ENCODE results near the gene ANO2.

The ANO2 gene

DNA sequence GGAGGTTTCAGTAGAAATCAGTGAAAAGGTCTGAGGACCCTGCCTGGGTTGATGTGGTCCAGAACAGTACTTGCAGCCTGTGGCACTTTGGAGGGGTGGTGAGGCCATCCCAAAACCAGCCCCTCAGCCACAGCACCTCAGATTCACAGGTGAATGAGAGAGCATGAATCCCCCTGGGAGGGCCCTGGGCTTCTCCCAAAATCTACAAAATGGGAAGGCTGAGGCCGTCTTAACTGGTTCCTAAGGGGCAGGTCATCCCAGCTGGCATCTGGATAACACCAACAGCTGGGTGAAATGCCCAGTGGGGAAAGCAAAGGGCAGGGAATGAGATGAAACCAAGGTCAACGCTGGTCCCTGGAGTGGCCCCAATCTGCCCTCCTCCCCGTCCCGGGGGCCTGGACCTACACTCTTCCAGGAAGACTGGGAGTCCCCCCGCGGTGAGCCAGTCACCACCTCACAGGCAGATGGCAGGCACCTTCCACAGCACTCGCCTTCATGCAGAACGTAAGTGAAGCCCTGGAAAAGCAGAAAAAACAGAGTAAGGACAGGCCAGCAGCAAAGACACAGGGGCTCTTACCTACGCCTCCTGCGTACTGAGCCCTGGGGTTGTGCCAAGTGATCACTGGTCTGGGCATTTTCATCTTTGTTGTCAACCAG, 26.3 kb upstream of the ANO2 start:
- ATAC-seq = no peak
- no peak for TF ChIP-seq BACH2 (CRISPR knock-in tag; IDR thresholded peaks at IDR 0.05; ENCODE audit: borderline replicate concordance)
- TF ChIP-seq TCF4 (CRISPR knock-in tag; IDR thresholded peaks at IDR 0.05; ENCODE audit: borderline replicate concordance) = no peak
- TF ChIP-seq SNAI2 (CRISPR knock-in tag; IDR thresholded peaks at IDR 0.05) = no peak
- TF ChIP-seq PPARA (CRISPR knock-in tag; IDR thresholded peaks at IDR 0.05; ENCODE audit: borderline replicate concordance) = no peak
- no peak for TF ChIP-seq GLIS3 (CRISPR knock-in tag; IDR thresholded peaks at IDR 0.05)
- TF ChIP-seq ARNTL (CRISPR knock-in tag; IDR thresholded peaks at IDR 0.05; ENCODE audit: borderline replicate concordance, low read depth) = no peak
- TF ChIP-seq ZNF70 (CRISPR knock-in tag; IDR thresholded peaks at IDR 0.05) = no peak
- no peak for TF ChIP-seq OSR1 (CRISPR knock-in tag; IDR thresholded peaks at IDR 0.05)
- TF ChIP-seq, protein P1, sequence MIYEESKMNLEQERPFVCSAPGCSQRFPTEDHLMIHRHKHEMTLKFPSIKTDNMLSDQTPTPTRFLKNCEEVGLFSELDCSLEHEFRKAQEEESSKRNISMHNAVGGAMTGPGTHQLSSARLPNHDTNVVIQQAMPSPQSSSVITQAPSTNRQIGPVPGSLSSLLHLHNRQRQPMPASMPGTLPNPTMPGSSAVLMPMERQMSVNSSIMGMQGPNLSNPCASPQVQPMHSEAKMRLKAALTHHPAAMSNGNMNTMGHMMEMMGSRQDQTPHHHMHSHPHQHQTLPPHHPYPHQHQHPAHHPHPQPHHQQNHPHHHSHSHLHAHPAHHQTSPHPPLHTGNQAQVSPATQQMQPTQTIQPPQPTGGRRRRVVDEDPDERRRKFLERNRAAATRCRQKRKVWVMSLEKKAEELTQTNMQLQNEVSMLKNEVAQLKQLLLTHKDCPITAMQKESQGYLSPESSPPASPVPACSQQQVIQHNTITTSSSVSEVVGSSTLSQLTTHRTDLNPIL (CRISPR knock-in tag; IDR thresholded peaks at IDR 0.05; ENCODE audit: low read depth) = no peak
- no peak for TF ChIP-seq RARB (CRISPR knock-in tag; IDR thresholded peaks at IDR 0.05)
- TF ChIP-seq, protein P2, sequence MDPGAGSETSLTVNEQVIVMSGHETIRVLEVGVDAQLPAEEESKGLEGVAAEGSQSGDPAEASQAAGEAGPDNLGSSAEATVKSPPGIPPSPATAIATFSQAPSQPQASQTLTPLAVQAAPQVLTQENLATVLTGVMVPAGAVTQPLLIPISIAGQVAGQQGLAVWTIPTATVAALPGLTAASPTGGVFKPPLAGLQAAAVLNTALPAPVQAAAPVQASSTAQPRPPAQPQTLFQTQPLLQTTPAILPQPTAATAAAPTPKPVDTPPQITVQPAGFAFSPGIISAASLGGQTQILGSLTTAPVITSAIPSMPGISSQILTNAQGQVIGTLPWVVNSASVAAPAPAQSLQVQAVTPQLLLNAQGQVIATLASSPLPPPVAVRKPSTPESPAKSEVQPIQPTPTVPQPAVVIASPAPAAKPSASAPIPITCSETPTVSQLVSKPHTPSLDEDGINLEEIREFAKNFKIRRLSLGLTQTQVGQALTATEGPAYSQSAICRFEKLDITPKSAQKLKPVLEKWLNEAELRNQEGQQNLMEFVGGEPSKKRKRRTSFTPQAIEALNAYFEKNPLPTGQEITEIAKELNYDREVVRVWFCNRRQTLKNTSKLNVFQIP (CRISPR knock-in tag; IDR thresholded peaks at IDR 0.05; ENCODE audit: borderline replicate concordance, low read depth) = no peak
- no peak for TF ChIP-seq ZFP30 (CRISPR knock-in tag; IDR thresholded peaks at IDR 0.05)
- no peak for TF ChIP-seq ZNF8 (CRISPR knock-in tag; IDR thresholded peaks at IDR 0.05)
- TF ChIP-seq ZNF565 (CRISPR knock-in tag; conservative IDR thresholded peaks at IDR 0.05; ENCODE audit: low read depth) = no peak
- TF ChIP-seq ZFP3 (CRISPR knock-in tag; IDR thresholded peaks at IDR 0.05) = no peak
- no peak for TF ChIP-seq ZC3H10 (CRISPR knock-in tag; IDR thresholded peaks at IDR 0.05)
- TF ChIP-seq, protein P3, sequence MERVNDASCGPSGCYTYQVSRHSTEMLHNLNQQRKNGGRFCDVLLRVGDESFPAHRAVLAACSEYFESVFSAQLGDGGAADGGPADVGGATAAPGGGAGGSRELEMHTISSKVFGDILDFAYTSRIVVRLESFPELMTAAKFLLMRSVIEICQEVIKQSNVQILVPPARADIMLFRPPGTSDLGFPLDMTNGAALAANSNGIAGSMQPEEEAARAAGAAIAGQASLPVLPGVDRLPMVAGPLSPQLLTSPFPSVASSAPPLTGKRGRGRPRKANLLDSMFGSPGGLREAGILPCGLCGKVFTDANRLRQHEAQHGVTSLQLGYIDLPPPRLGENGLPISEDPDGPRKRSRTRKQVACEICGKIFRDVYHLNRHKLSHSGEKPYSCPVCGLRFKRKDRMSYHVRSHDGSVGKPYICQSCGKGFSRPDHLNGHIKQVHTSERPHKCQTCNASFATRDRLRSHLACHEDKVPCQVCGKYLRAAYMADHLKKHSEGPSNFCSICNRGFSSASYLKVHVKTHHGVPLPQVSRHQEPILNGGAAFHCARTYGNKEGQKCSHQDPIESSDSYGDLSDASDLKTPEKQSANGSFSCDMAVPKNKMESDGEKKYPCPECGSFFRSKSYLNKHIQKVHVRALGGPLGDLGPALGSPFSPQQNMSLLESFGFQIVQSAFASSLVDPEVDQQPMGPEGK (CRISPR knock-in tag; IDR thresholded peaks at IDR 0.05; ENCODE audit: borderline replicate concordance) = no peak

DNA sequence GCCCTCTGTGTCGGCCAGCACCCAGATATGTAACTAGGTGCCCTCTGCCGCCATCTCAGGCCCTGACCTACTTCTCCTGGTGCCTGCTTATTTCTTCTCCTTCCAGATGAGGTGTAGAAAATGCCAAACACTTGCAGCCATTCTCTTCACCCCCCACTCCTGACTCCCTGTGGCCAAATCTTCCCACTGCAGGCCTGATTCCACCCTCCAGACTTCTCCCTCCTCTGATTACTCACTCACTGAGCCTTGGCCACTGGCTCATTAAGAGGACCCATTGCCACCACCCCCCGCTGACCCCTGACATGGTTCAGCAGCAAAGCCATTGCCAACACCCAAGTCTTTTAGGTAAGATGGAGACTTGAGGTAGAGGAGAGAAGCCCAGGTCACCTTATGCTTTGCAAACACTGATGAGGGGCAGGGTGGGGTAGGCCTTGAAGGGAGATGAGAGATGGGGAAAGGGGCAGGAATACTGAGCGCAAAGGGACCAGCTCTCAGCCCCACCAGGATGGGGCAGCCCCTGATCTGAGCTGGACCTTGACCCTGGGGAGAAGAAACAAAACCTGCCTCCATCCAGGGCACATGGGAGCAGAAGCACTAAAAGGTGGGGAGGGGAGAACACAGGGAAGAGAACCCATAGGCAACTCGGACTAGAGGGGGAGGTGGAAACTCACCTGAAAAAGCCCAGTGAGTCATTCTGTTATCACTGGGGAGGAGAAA, 25.1 kb upstream of the ANO2 start:
- ATAC-seq = no peak
- TF ChIP-seq TCF4 (CRISPR knock-in tag; IDR thresholded peaks at IDR 0.05; ENCODE audit: borderline replicate concordance) (no peak), ZC3H10 (CRISPR knock-in tag; IDR thresholded peaks at IDR 0.05) (no peak), OSR1 (CRISPR knock-in tag; IDR thresholded peaks at IDR 0.05) (no peak), ZFP30 (CRISPR knock-in tag; IDR thresholded peaks at IDR 0.05) (no peak), PPARA (CRISPR knock-in tag; IDR thresholded peaks at IDR 0.05; ENCODE audit: borderline replicate concordance) (no peak), SNAI2 (CRISPR knock-in tag; IDR thresholded peaks at IDR 0.05) (no peak), BACH2 (CRISPR knock-in tag; IDR thresholded peaks at IDR 0.05; ENCODE audit: borderline replicate concordance) (no peak), ZNF565 (CRISPR knock-in tag; conservative IDR thresholded peaks at IDR 0.05; ENCODE audit: low read depth) (no peak), ZNF8 (CRISPR knock-in tag; IDR thresholded peaks at IDR 0.05) (no peak), ZFP3 (CRISPR knock-in tag; IDR thresholded peaks at IDR 0.05) (no peak), ARNTL (CRISPR knock-in tag; IDR thresholded peaks at IDR 0.05; ENCODE audit: borderline replicate concordance, low read depth) (no peak), CSDC2 (CRISPR knock-in tag; IDR thresholded peaks at IDR 0.05) (no peak), ESRRG (CRISPR knock-in tag; IDR thresholded peaks at IDR 0.05) (no peak)
- TF ChIP-seq, protein P3 (CRISPR knock-in tag; IDR thresholded peaks at IDR 0.05; ENCODE audit: borderline replicate concordance) = no peak
- TF ChIP-seq, protein P4, sequence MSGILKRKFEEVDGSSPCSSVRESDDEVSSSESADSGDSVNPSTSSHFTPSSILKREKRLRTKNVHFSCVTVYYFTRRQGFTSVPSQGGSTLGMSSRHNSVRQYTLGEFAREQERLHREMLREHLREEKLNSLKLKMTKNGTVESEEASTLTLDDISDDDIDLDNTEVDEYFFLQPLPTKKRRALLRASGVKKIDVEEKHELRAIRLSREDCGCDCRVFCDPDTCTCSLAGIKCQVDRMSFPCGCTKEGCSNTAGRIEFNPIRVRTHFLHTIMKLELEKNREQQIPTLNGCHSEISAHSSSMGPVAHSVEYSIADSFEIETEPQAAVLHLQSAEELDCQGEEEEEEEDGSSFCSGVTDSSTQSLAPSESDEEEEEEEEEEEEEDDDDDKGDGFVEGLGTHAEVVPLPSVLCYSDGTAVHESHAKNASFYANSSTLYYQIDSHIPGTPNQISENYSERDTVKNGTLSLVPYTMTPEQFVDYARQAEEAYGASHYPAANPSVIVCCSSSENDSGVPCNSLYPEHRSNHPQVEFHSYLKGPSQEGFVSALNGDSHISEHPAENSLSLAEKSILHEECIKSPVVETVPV (CRISPR knock-in tag; IDR thresholded peaks at IDR 0.05) = no peak
- TF ChIP-seq, protein P2 (CRISPR knock-in tag; IDR thresholded peaks at IDR 0.05; ENCODE audit: borderline replicate concordance, low read depth) = no peak
- TF ChIP-seq, protein P5, sequence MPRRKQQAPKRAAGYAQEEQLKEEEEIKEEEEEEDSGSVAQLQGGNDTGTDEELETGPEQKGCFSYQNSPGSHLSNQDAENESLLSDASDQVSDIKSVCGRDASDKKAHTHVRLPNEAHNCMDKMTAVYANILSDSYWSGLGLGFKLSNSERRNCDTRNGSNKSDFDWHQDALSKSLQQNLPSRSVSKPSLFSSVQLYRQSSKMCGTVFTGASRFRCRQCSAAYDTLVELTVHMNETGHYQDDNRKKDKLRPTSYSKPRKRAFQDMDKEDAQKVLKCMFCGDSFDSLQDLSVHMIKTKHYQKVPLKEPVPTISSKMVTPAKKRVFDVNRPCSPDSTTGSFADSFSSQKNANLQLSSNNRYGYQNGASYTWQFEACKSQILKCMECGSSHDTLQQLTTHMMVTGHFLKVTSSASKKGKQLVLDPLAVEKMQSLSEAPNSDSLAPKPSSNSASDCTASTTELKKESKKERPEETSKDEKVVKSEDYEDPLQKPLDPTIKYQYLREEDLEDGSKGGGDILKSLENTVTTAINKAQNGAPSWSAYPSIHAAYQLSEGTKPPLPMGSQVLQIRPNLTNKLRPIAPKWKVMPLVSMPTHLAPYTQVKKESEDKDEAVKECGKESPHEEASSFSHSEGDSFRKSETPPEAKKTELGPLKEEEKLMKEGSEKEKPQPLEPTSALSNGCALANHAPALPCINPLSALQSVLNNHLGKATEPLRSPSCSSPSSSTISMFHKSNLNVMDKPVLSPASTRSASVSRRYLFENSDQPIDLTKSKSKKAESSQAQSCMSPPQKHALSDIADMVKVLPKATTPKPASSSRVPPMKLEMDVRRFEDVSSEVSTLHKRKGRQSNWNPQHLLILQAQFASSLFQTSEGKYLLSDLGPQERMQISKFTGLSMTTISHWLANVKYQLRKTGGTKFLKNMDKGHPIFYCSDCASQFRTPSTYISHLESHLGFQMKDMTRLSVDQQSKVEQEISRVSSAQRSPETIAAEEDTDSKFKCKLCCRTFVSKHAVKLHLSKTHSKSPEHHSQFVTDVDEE (CRISPR knock-in tag; IDR thresholded peaks at IDR 0.05) = no peak

Data from SK-N-SH treated with all-trans-retinoic acid at 6 μM for 48 hours (cell line).